Fibroblast of the aortic adventitia (primary cell): ENCODE data around the gene MTF2. TPM values are rescaled to one million over a fixed set of nuclear protein-coding genes. Genes with fewer than 3 reads are reported as not detected.

Experiments used
- total RNA-seq: library from RNA; depleted of rRNA; stranded (reverse); fragments of >200 nt; gene quantifications from 2 replicates; pipeline ENCODE4 v1.2.3, GENCODE V29; 2012; ENCODE audit warnings: low replicate concordance

MTF2 gene
- total RNA-seq, 1 donor: 14.0 TPM

Other genes with a start within 250 kb of the MTF2 start
- gene RPL5, start 247.2 kb upstream of the MTF2 start, total RNA-seq: 935 and 1,772 TPM in 2 replicates
- gene DIPK1A, start 117.8 kb upstream of the MTF2 start, total RNA-seq: 17.1 and 19.0 TPM in 2 replicates
- gene TMED5, start 101.1 kb downstream of the MTF2 start, total RNA-seq: 38.2 and 60.6 TPM in 2 replicates
- gene CCDC18, start 101.4 kb downstream of the MTF2 start, total RNA-seq: 11.2 and 16.0 TPM in 2 replicates